K562 (cell line): ENCODE data around the gene GOT1.

Experiments used
- CEBPZ ChIP-seq: fragments of 150-350 bp; IDR thresholded peaks from 2 replicates; pipeline ENCODE4 v1.6.1; 2014; ENCODE audit warnings: low read depth, mild to moderate bottlenecking, low read length, borderline replicate concordance
- ETV5 ChIP-seq: sonication (generic); formaldehyde crosslinking; IDR thresholded peaks from 2 replicates; pipeline ENCODE4 v1.4.0; 2020; ENCODE audit warnings: low read depth, mild to moderate bottlenecking, missing genetic modification reagents
- FOXO4 ChIP-seq: fragments of 450-650 bp; formaldehyde crosslinking; IDR thresholded peaks from 2 replicates; pipeline ENCODE4 v1.4.0; 2020; ENCODE audit warnings: mild to moderate bottlenecking, moderate library complexity
- FOXP1 ChIP-seq: sonication (generic); formaldehyde crosslinking; IDR thresholded peaks from 2 replicates; pipeline ENCODE4 v1.8.0; 2022; ENCODE audit warnings: mild to moderate bottlenecking, missing genetic modification reagents
- HDAC6 ChIP-seq: IDR thresholded peaks from 2 replicates; pipeline ENCODE4 v1.6.1; 2012; ENCODE audit warnings: low read depth, mild to moderate bottlenecking, control low read depth, inconsistent platforms, low read length, moderate library complexity
- HOMEZ ChIP-seq: fragments of 250-450 bp; sonication (Bioruptor Pico); IDR thresholded peaks from 2 replicates; pipeline ENCODE4 v1.4.0; 2020; ENCODE audit warnings: mild to moderate bottlenecking, moderate library complexity
- NFIC ChIP-seq: fragments of 450-650 bp; IDR thresholded peaks from 2 replicates; pipeline ENCODE4 v1.6.1; 2017; ENCODE audit warnings: mild to moderate bottlenecking, inconsistent platforms
- NRF1 ChIP-seq, 2 experiments: fragments of 450-650 bp; IDR thresholded peaks in 1 of 2; conservative IDR thresholded peaks in 1 of 2; 2 replicates each; pipeline ENCODE4 v1.6.1; 2014; ENCODE audit warnings: mild to moderate bottlenecking in 2 of 2
- PKNOX1 ChIP-seq: fragments of 450-650 bp; IDR thresholded peaks from 2 replicates; pipeline ENCODE4 v1.6.1; 2016
- POLR2AphosphoS5 ChIP-seq: IDR thresholded peaks from 2 replicates; pipeline ENCODE4 v1.6.1; 2011; ENCODE audit warnings: mild to moderate bottlenecking, low read depth, low read length, moderate library complexity; ENCODE audit not compliant: control insufficient read depth, insufficient read depth
- TAF1 ChIP-seq: IDR thresholded peaks from 2 replicates; pipeline ENCODE4 v1.6.1; 2011; ENCODE audit warnings: mild to moderate bottlenecking, low read length, moderate library complexity; ENCODE audit not compliant: insufficient read depth, control insufficient read depth, severe bottlenecking; ENCODE audit errors: extremely low read depth
- THRA ChIP-seq: fragments of 450-650 bp; IDR thresholded peaks from 2 replicates; pipeline ENCODE4 v1.6.1; 2017; ENCODE audit warnings: mild to moderate bottlenecking, moderate library complexity
- U2AF1 ChIP-seq: fragments of 200-400 bp; formaldehyde crosslinking; optimal IDR thresholded peaks from 2 replicates; pipeline ENCODE3; 2017; ENCODE audit warnings: mild to moderate bottlenecking, low read depth, low read length, moderate library complexity

- TF ChIP-seq POLR2AphosphoS5: no peak
- no peak for TF ChIP-seq THRA
- no peak for TF ChIP-seq FOXO4 (CRISPR knock-in tag)
- no peak for TF ChIP-seq HDAC6
- TF ChIP-seq CEBPZ: no peak
- no peak for TF ChIP-seq NFIC
- TF ChIP-seq FOXP1: no peak
- TF ChIP-seq U2AF1: no peak
- TF ChIP-seq HOMEZ (CRISPR knock-in tag): no peak
- TF ChIP-seq ETV5 (CRISPR knock-in tag): no peak
- no peak for TF ChIP-seq PKNOX1
- TF ChIP-seq TAF1: no peak
- no peak for TF ChIP-seq NRF1 (conservative IDR thresholded peaks at IDR 0.05 in 1 of 2, IDR thresholded peaks at IDR 0.05 in 1 of 2)
These were observed 69.5 kb downstream of the GOT1 start for GRCh38 chr10:99360934-99361333.
